Measurements from ENCODE around the gene BRMS1.

BRMS1 gene

GRCh38 chr11:66363187-66363601, 18.3 kb upstream of the BRMS1 start:
- Histone ChIP-seq H3K9me2 (replicated peaks; ENCODE audit: insufficient read depth, low read length) (no peaks in the 10 kb centered on the region), H4K20me1 (ENCODE audit: insufficient read depth, low read length) (no peaks in the 10 kb centered on the region), H3K4me2 (ENCODE audit: low read depth, low read length) (no peak overlapping the region), H3K36me3 (replicated peaks; ENCODE audit: insufficient read depth, low read length) (no peaks in the 10 kb centered on the region), H3F3A (ENCODE audit: insufficient read depth, low read length) (no peaks in the 10 kb centered on the region), H3K4me3 (ENCODE audit: low read length) (no peak overlapping the region), H2AFZ (ENCODE audit: low read length) (no peak overlapping the region), H3K9me3 (replicated peaks; ENCODE audit: insufficient read depth, low read length) (no peaks in the 10 kb centered on the region), H3K27ac (ENCODE audit: low read length) (no peak overlapping the region), H3K79me2 (ENCODE audit: low read length) (no peaks in the 10 kb centered on the region), H3K27me3 (replicated peaks; ENCODE audit: insufficient read depth, low read length) (peaks cover 73% of the 10 kb centered on the region), H3K9ac (ENCODE audit: low read length) (no peak overlapping the region), H3K4me1 (ENCODE audit: low read length) (no peaks in the 10 kb centered on the region)
- no peak for TF ChIP-seq EZH2phosphoT487 (IDR thresholded peaks at IDR 0.05; ENCODE audit: low read length)
- TF ChIP-seq, protein P1, sequence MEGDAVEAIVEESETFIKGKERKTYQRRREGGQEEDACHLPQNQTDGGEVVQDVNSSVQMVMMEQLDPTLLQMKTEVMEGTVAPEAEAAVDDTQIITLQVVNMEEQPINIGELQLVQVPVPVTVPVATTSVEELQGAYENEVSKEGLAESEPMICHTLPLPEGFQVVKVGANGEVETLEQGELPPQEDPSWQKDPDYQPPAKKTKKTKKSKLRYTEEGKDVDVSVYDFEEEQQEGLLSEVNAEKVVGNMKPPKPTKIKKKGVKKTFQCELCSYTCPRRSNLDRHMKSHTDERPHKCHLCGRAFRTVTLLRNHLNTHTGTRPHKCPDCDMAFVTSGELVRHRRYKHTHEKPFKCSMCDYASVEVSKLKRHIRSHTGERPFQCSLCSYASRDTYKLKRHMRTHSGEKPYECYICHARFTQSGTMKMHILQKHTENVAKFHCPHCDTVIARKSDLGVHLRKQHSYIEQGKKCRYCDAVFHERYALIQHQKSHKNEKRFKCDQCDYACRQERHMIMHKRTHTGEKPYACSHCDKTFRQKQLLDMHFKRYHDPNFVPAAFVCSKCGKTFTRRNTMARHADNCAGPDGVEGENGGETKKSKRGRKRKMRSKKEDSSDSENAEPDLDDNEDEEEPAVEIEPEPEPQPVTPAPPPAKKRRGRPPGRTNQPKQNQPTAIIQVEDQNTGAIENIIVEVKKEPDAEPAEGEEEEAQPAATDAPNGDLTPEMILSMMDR (IDR thresholded peaks at IDR 0.05; ENCODE audit: low read length) = no peak
- TF ChIP-seq EZH2 (optimal IDR thresholded peaks at IDR 0.05; ENCODE audit: low read depth, low read length) = no peak
- no peak for DNase-seq

DNA sequence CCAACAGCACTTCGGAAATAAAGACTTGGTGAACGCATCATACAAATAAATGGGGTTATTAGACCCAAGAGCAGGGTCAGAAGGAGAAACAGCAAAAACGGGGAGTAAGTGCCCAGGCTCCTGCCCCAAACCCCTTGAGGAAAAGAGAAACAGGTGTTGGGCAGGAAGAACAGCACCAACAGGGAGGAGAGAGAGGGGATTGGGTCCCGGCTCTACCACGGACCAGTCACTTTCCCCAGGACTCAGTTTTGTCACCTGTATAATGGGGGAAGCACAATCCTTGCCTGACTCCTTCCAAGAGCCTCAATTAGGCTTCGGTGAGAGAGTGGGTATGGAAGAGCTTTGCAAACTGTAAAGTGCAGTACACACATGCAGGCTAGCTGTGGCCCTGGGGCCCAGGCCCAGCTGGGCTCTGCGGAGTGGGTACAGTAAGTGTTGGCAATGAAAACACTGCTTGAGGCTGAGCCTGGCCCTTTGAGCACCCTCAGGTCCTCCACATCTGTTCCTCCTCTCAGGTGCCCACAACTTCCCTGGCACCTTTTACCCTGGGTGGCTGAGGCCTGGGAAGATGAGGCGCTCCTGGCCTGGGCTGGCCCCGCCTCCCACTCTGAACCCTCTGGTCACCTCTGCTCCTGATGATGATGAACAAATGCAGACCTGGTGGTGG, 17.7 kb upstream of the BRMS1 start:
- H3K9ac ChIP-seq (ENCODE audit: low read length) = no peak overlapping the region

GRCh38 chr11:66361502-66361941, 16.6 kb upstream of the BRMS1 start:
- Histone ChIP-seq H3K4me2 (ENCODE audit: low read depth, low read length) (no peak overlapping the region), H4K20me1 (ENCODE audit: insufficient read depth, low read length) (no peaks in the 10 kb centered on the region)

More for the DNA sequence above, 17.7 kb upstream of the BRMS1 start:
- no peak overlapping the region for H2AFZ ChIP-seq (ENCODE audit: low read length)
- H3K4me3 ChIP-seq (ENCODE audit: low read length) = no peak overlapping the region
- no peaks in the 10 kb centered on the region for H3K9me3 ChIP-seq (replicated peaks; ENCODE audit: insufficient read depth, low read length)
- H3K79me2 ChIP-seq (ENCODE audit: low read length) = no peaks in the 10 kb centered on the region
- H3K9me2 ChIP-seq (replicated peaks; ENCODE audit: insufficient read depth, low read length) = no peaks in the 10 kb centered on the region
- no peak for DNase-seq
- H3K4me1 ChIP-seq (ENCODE audit: low read length) = no peaks in the 10 kb centered on the region
- no peaks in the 10 kb centered on the region for H4K20me1 ChIP-seq (ENCODE audit: insufficient read depth, low read length)
- H3K4me2 ChIP-seq (ENCODE audit: low read depth, low read length) = no peak overlapping the region
- TF ChIP-seq EZH2 (optimal IDR thresholded peaks at IDR 0.05; ENCODE audit: low read depth, low read length) (no peak), EZH2phosphoT487 (IDR thresholded peaks at IDR 0.05; ENCODE audit: low read length) (no peak)
- TF ChIP-seq, protein P1 (IDR thresholded peaks at IDR 0.05; ENCODE audit: low read length) = no peak
- peaks cover 68% of the 10 kb centered on the region for H3K27me3 ChIP-seq (replicated peaks; ENCODE audit: insufficient read depth, low read length)
- no peak overlapping the region for H3K27ac ChIP-seq (ENCODE audit: low read length)
- H3F3A ChIP-seq (ENCODE audit: insufficient read depth, low read length) = no peaks in the 10 kb centered on the region
- no peaks in the 10 kb centered on the region for H3K36me3 ChIP-seq (replicated peaks; ENCODE audit: insufficient read depth, low read length)

More at GRCh38 chr11:66361502-66361941, 16.6 kb upstream of the BRMS1 start:
- Histone ChIP-seq H3K27ac (ENCODE audit: low read length) (no peak overlapping the region), H3K27me3 (replicated peaks; ENCODE audit: insufficient read depth, low read length) (peaks cover 57% of the 10 kb centered on the region), H3K4me3 (ENCODE audit: low read length) (no peak overlapping the region), H3K9me2 (replicated peaks; ENCODE audit: insufficient read depth, low read length) (no peaks in the 10 kb centered on the region), H3K4me1 (ENCODE audit: low read length) (no peaks in the 10 kb centered on the region), H3F3A (ENCODE audit: insufficient read depth, low read length) (no peaks in the 10 kb centered on the region), H3K79me2 (ENCODE audit: low read length) (no peaks in the 10 kb centered on the region), H2AFZ (ENCODE audit: low read length) (no peak overlapping the region), H3K9ac (ENCODE audit: low read length) (no peak overlapping the region), H3K9me3 (replicated peaks; ENCODE audit: insufficient read depth, low read length) (no peaks in the 10 kb centered on the region), H3K36me3 (replicated peaks; ENCODE audit: insufficient read depth, low read length) (no peaks in the 10 kb centered on the region)
- TF ChIP-seq EZH2 (optimal IDR thresholded peaks at IDR 0.05; ENCODE audit: low read depth, low read length) = no peak
- TF ChIP-seq, protein P1 (IDR thresholded peaks at IDR 0.05; ENCODE audit: low read length) = no peak
- no peak for TF ChIP-seq EZH2phosphoT487 (IDR thresholded peaks at IDR 0.05; ENCODE audit: low read length)
- no peak for DNase-seq

All from MM.1S (cell line).